HG02642 (cell line): ENCODE results near the gene ORAI1.
"Not testable (repeated sequence)": the region's sequence is repeated elsewhere in the genome, so short reads cannot be mapped to it uniquely, and the experiment has no call there.

Experiments used
- ATAC-seq: cut with Tn5 transposase; IDR thresholded peaks from one replicate; pipeline ENCODE4 v1.9.1; 2021; ENCODE audit warnings: mild to moderate bottlenecking; ENCODE audit not compliant: unreplicated experiment, poor library complexity

The ORAI1 gene

DNA sequence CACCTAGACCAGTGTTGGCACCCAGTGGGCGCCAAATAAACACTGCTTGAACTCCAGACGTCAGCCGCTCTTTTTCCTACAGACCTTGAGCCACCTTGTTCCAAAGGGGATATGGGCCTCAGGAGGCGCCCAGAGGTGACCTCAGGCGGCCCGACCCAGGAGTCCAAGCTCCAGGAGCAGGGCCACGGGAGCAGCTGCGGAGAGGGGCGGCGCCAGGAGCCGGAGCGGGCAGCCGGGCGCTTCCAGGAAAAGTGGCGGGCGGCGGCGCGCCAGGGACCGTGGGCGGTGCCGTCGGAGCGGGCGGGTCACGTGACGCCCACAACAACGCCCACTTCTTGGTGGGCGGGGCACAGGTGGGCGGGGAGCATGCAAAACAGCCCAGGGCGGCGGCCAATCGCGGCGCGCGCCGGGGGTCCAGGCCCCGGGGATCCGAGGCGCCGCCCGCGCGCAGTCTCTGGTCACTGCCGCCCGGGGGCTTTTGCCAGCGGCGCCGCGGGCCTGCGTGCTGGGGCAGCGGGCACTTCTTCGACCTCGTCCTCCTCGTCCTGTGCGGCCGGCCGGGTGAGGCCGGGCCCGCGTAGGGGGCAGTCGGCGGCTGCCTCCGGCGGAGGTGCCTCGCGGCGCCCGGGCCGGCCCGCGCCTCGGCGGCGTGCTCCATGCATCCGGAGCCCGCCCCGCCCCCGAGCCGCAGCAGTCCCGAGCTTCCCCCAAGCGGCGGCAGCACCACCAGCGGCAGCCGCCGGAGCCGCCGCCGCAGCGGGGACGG, at the start of gene ORAI1:
TSS of gene ORAI1 (plus strand) at position 444 of the 766 bp plus-strand sequence.
- ATAC-seq, result peak; percentile 77

DNA sequence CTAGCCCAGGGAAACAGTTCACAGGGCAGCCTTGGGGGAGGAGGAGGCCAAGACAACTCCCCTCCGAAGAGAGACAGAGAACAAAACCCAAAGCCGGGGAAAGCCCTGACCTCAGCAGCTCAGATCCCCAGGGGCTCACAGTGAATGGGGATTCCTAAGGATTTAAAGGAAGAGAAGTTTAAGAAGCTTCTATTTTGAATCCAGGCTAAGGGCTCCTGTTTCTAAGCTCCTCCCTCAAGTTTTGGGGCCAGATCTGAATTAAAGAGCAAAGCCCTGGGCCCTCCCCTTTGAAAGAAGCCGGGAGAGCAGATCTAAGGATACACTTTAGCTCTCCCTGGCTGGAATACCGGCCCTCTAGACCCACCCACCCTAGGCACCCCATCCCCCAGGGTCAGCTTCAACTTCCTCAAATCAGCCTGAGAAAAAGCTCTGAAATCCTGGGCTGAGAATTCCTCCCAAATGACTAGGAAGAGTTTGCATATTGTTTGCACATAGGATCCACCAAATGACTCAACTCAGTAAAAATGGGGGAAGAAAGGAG, 49.4 kb upstream of the ORAI1 start:
- ATAC-seq, result no peak

- no peak for ATAC-seq
Observed at GRCh38 chr12:121577443-121578180, 48.7 kb upstream of the ORAI1 start.

DNA sequence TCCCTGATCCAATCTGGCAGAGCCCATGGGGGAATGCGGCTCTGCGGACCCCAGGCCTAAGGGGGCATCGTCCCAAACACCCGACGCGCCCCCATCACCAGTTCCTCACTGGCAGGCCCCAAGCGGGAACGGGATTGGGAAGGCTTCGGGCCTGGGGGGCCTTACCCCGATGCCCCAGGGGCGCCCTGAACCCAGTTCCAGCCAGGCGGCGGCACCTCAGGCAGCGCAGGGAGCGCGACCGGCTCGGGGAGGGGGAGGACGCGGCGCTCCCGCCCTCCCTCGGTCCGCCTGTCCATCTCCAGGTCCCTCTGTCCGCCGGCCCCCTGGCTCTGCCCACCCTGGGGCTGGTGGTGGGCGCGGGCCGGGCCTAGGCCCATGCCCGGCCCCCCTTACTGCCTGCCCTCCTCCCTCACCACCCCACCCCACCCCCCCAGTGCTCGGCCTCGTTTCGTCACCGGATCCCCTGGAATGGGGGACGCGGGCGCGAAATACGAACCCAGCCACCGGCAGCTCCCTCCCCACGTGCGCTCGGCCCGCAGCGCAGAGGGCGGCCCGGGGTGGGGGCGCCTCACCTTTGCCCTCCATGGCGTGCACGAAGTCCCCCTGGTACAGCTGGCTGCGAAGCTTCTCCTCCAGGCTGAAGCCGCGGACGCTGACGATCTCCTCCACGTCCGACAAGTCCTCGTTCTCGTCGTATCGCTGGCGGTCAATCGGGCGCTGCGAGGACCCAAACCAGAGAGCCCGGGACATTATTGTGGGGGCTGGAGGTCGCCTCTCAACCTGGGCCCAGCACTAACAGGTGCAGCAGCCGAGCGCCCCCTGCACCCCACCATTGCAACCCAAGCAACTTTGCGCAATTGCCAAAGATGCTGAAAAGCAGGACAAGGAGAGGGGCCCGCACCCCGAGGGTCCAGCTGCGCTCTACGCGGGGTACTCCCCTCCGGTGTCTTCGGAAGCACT, 47.8 kb upstream of the ORAI1 start:
- no peak for ATAC-seq

GRCh38 chr12:121579190-121579791, 47.0 kb upstream of the ORAI1 start:
- ATAC-seq, result no peak

GRCh38 chr12:121579981-121580868, 46.1 kb upstream of the ORAI1 start:
- ATAC-seq, result no peak

GRCh38 chr12:121580959-121581685, 45.2 kb upstream of the ORAI1 start, which contains the start of gene KDM2B:
Gene KDM2B, minus strand, starts transcription at chr12:121581023. Its CDS starts 112 bp downstream, at chr12:121580911.
- no peak for ATAC-seq

DNA sequence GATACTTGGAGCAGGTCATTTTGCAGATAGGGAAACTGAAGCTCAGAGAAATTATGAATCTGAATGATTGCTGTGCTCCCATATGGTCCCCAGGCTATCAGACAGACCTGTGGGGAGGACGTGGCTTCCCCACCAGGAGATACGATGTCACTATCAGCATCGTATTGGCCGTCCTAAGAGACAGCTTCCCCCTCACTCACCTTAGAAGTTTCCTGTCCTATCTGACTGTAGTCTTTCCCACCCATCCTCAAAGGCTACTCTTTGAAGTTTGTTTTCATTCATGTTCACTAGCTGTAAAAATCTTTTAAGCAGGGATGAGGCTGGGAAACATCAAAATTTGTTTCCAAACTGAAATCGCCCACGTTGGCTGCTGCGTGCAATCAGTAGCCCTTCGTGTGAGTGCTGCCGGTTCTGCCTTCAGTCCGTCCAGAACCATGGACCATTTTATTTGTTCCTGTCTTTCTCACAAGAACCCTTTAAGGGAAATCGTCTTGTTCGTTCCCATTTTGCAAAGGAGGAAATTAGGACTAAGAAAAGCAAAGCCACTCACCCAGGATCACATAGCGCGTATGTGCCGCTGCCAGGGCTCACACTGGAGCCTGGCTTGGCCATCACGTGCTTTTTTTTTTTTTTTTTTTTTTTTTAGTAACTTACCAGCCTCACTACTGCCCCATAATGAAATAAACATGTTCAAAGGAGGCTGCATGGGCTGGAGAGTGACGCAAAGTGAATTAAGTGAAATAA, 44.5 kb upstream of the ORAI1 start:
- no peak for ATAC-seq

GRCh38 chr12:121582583-121583333, 43.6 kb upstream of the ORAI1 start:
- no peak for ATAC-seq

- not testable (repeated sequence) for ATAC-seq
Observed at GRCh38 chr12:121583334-121583661, 43.0 kb upstream of the ORAI1 start.

DNA sequence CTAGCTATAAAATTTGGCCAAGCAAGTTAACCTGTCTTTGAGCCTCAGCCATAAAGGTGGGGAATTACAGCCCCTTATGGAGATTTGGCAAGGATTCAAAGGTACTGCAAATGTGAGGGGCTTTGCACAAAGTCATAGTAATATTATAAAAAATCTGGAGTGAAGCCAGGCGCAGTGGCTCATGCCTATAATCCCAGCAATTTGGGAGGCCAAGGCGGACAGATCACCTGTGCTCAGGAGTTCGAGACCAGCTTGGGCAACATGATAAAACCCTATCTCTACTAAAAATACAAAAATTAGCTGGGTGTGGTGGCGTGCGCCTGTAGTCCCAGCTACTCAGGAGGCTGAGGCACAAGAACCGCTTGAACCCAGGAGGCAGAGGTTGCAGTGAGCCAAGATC, 41.4 kb upstream of the ORAI1 start:
- not testable (repeated sequence) for ATAC-seq

GRCh38 chr12:121590476-121591143, 35.7 kb upstream of the ORAI1 start:
- ATAC-seq, result peak; percentile 43

GRCh38 chr12:121592320-121592719, 34.0 kb upstream of the ORAI1 start:
- ATAC-seq, result no peak

DNA sequence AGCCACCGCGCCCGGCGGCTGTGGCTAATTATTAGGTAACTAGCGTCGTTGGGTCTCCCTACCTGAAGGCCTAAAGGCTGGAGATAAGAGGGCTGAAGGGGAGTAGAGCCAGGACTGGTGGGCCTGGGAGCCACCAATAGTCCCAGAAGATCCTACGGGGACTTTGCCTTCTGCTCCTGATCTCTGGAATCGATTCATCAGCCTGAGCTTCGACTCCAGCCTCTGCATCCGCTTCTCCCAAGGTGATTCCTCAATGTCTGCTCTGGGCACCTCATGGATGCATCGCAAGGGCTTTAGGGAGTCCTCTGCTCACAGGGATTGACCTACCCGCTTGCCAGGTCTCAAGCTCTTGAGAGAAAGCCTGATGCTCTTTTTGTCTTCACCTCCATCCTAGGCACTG, 30.8 kb upstream of the ORAI1 start:
- no peak for ATAC-seq

DNA sequence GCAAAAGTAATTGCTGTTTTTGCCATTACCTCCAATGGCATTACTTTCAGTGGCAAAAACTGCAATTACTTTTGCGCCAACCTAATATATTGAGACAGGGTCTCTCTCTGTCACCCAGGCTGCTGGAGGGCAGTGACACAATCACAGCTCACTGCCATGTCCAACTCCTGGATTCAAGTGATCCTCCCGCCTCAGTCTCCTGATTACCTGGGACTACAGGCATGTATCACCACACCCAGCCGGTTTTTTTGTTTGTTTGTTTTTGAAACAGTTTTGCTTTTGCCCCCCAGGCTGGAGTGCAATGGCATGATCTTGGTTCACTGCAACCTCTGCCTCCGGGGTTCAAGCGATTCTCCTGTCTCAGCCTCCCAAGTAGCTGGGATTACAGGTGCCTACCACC, 29.8 kb upstream of the ORAI1 start:
- ATAC-seq, result no peak

DNA sequence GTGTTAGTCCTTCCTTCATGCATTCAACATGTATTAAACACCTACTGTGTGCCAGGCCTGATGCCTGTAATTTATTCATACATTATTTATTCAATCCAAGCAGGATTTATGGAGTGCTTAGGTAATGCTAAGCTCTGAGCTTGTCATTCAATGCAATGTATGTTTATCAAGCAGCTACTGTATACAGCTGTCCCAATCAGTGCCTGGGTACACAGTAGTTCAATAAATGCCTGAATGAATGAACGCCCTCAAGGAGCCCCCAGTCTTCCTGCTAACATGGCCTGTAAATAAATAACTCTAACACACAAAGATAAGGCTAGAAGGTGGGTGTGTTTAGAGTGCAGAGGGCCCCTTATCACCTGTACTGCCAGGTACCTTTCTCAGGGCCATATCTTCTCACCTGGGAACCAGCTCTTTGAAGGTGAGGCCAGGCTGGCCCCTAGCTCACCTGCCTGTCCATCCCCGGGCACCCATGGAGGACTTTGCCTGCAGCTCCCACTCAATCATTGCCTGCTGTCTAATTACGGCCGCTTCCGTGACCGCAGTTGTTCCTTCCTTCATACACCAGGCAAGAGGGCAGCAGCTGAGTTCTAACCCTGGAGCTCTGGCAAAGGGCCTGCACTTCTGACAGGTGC, 25.5 kb upstream of the ORAI1 start:
- ATAC-seq, result no peak
